RPMI7951 (cell line): ENCODE measurements around the gene SCO2. TPM values are rescaled to one million over a fixed set of nuclear protein-coding genes. Genes with fewer than 3 reads are reported as not detected.

ENCODE experiments used
- DNase-seq: peaks from one replicate; pipeline ENCODE4 v3.0.0-alpha.2; 2012; ENCODE audit warnings: low read depth
- total RNA-seq: library from RNA; depleted of rRNA; stranded (reverse); fragments of >200 nt; shearing (Covaris generic); gene quantifications from 2 replicates; pipeline ENCODE4 v1.2.3, GENCODE V29; 2014; rRNA removed

SCO2 gene
- total RNA-seq, 1 experiment from 2014 or later = 5.0 TPM

- no peak for DNase-seq
These were observed 43.8 kb downstream of the SCO2 start, which contains the start of gene ADM2 for GRCh38 chr22:50481440-50482106. ADM2 (plus strand) TSS chr22:50481543; CDS start chr22:50481848, 305 bp downstream.

DNA sequence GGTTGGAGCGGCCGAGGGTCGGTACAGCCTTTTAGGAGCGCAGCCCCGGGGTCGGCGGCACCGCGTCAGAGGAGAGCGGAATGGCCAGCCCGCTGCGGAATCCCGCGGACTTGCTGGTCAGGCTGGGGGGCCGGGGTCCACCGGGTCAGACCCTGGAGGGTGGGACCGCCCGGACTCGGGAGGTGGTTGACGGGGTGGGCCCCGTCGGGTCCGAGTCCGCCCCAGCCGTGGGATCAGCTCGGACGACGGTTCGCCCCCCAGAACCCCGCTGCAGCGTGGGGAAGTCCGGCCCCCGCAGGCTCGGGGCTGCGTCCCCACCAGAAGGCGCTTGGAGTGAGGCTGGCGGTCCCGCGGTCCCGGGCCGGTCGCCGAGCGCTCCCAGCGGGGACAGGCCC, 44.4 kb downstream of the SCO2 start:
- no peak for DNase-seq

GRCh38 chr22:50479721-50480120, 45.7 kb downstream of the SCO2 start:
- DNase-seq = no peak

GRCh38 chr22:50477923-50478322, 47.5 kb downstream of the SCO2 start:
- no peak for DNase-seq

DNA sequence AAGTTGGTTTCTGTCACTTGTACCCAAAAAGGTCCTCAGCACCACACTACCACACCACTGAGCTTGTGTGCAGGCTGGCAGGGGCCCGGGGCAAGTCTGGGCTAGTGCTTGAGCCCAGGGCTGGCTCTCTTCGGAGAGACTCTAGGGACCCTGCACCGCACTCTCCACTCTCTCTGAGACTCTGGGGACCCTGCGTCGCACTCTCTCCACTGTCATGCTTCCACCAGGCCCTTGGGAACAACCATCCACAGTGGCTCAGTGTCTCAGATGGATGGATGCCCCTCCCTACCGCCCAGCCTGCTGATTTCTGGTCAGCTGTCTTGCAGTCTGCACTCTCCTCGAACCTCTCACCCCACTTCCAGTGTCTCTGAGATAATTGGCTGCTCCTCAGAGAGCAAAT, 48.5 kb downstream of the SCO2 start:
- no peak for DNase-seq

- no peak for DNase-seq
These were observed 49.8 kb downstream of the SCO2 start for GRCh38 chr22:50475652-50476002.

DNA sequence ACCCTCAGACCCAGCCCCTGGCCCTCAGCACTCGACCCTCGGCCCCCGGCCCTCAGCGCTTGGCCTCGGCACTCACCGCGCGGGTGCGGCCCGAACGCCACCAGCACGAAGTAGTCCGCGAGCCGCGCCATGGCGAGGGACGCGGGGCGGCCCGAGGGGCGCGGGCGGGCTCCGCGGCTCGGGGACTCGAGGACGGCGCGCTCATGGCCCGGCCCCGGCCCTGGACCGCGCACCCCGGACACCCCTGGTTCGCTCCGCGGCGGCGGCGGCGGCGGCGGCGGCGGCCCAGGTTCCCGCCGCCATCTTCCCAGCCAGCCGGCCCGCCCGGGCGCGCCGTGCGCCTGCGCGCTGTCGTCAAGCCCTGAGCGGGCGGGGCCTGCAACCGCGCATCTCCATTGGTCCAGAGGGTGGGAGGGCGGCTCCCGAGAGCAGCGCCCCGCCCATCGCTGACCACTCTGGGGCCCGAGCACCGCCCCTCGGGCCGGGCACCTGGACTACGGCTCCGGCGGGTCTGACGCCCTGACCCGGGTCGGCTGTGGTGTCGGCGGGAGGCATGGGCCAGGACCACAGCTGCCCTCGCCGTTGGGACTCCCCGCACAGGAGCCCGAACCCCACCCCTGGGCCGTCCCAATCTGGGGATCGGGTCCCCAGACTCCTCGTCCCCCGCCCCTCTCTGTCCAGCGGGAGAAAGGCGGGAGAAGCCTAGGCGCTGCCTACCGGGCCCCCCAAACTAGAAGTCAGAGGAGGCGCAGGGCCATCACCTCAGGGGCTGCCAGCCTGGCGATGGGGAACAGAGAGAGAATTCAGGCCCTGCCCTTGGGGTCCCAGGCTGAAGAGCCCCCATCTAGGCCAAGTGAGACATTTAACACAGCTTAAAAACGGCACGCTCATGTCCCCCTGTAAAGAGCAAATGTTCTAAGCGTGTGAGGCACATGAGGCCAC, 50.4 kb downstream of the SCO2 start, which contains the start of gene SBF1:
SBF1 (minus strand) TSS at position 326 of the 942 bp plus-strand sequence; CDS start at position 131, 195 bp downstream.
- DNase-seq = peak; percentile 83

GRCh38 chr22:50473855-50474671, 51.3 kb downstream of the SCO2 start:
- peak; percentile 41 for DNase-seq

Other genes with a start within 250 kb of the SCO2 start
- 27.6 and 37.1 TPM in 2 replicates for gene PLXNB2, start 218.0 kb downstream of the SCO2 start, total RNA-seq
- gene DENND6B, start 198.6 kb downstream of the SCO2 start, total RNA-seq = 0.68 and 2.2 TPM in 2 replicates
- gene PPP6R2, start 182.3 kb downstream of the SCO2 start, total RNA-seq = 15.3 and 18.3 TPM in 2 replicates
- 21.5 and 34.1 TPM in 2 replicates for gene SBF1, start 50.6 kb downstream of the SCO2 start, total RNA-seq
- 0.20 and 0.24 TPM in 2 replicates for gene ADM2, start 44.1 kb downstream of the SCO2 start, total RNA-seq
- gene MIOX, start 38.7 kb downstream of the SCO2 start, total RNA-seq = 0.12 TPM in 1 of 2 replicates, not detected in the other
- gene LMF2, start 17.9 kb downstream of the SCO2 start, total RNA-seq = 20.5 and 24.9 TPM in 2 replicates
- gene NCAPH2, start 17.4 kb downstream of the SCO2 start, total RNA-seq = 53.3 and 61.6 TPM in 2 replicates
- gene TYMP, start 4.4 kb upstream of the SCO2 start, total RNA-seq = 16.5 and 27.5 TPM in 2 replicates
- gene KLHDC7B, start 20.3 kb upstream of the SCO2 start, total RNA-seq = not detected in 2 replicates
- gene SYCE3, start 37.3 kb upstream of the SCO2 start, total RNA-seq = not detected in 2 replicates
- gene CPT1B, start 52.8 kb upstream of the SCO2 start, total RNA-seq = 4.8 and 5.0 TPM in 2 replicates
- gene CHKB, start 57.3 kb upstream of the SCO2 start, total RNA-seq = 24.2 and 26.1 TPM in 2 replicates
- under 0.01 and 0.39 TPM in 2 replicates for gene MAPK8IP2, start 75.2 kb upstream of the SCO2 start, total RNA-seq
- 8.1 and 14.5 TPM in 2 replicates for gene ARSA, start 102.6 kb upstream of the SCO2 start, total RNA-seq
- 0.10 and 0.12 TPM in 2 replicates for gene SHANK3, start 147.2 kb upstream of the SCO2 start, total RNA-seq
- gene ACR, start 212.6 kb upstream of the SCO2 start, total RNA-seq = not detected in 2 replicates